ENCODE results near the gene OR5P2. TPM values are rescaled to one million over a fixed set of nuclear protein-coding genes. Genes with fewer than 3 reads are reported as not detected.

Gene OR5P2
- 0.47 TPM in 1 of 2 replicates, not detected in the other for total RNA-seq
- long read RNA-seq = 0 reads

- no peaks in the 10 kb centered on the region for H3K4me1 Mint-ChIP-seq (ENCODE audit: low read depth)
- DNase-seq (ENCODE audit: low spot score, unreplicated experiment) = no peak
- H3K27me3 Mint-ChIP-seq = no peaks in the 10 kb centered on the region
- H3K4me3 Mint-ChIP-seq (ENCODE audit: low read depth) = no peak within 1 kb of the TSS
- H3K36me3 Mint-ChIP-seq (ENCODE audit: insufficient read depth) = no peaks in the 10 kb centered on the region
- no peak within 1 kb of the TSS for H3K27ac Mint-ChIP-seq
- H3K9me3 Mint-ChIP-seq (ENCODE audit: low read depth) = peaks cover 5% of the 10 kb centered on the region
- TF ChIP-seq CTCF (IDR thresholded peaks at IDR 0.05; ENCODE audit: unreplicated experiment) = no peak
Measured at GRCh38 chr11:7796842-7797241, at the start of gene OR5P2. Gene OR5P2 (minus strand): TSS chr11:7796942. CDS start chr11:7796942, 0 bp downstream.

GRCh38 chr11:7846003-7846402 is 49.3 kb upstream of the OR5P2 start:
- no peak for TF ChIP-seq CTCF (IDR thresholded peaks at IDR 0.05; ENCODE audit: unreplicated experiment)
- no peak overlapping the region for H3K4me3 Mint-ChIP-seq (ENCODE audit: low read depth)
- no peak overlapping the region for H3K27ac Mint-ChIP-seq
- H3K27me3 Mint-ChIP-seq = no peaks in the 10 kb centered on the region
- no peaks in the 10 kb centered on the region for H3K9me3 Mint-ChIP-seq (ENCODE audit: low read depth)
- no peak for DNase-seq (ENCODE audit: low spot score, unreplicated experiment)
- H3K36me3 Mint-ChIP-seq (ENCODE audit: insufficient read depth) = no peaks in the 10 kb centered on the region
- H3K4me1 Mint-ChIP-seq (ENCODE audit: low read depth) = no peaks in the 10 kb centered on the region

GRCh38 chr11:7844986-7845385 is 48.2 kb upstream of the OR5P2 start:
- no peak overlapping the region for H3K27ac Mint-ChIP-seq
- H3K4me3 Mint-ChIP-seq (ENCODE audit: low read depth) = no peak overlapping the region
- DNase-seq (ENCODE audit: low spot score, unreplicated experiment) = no peak
- H3K27me3 Mint-ChIP-seq = no peaks in the 10 kb centered on the region
- H3K4me1 Mint-ChIP-seq (ENCODE audit: low read depth) = no peaks in the 10 kb centered on the region
- TF ChIP-seq CTCF (IDR thresholded peaks at IDR 0.05; ENCODE audit: unreplicated experiment) = no peak
- no peaks in the 10 kb centered on the region for H3K36me3 Mint-ChIP-seq (ENCODE audit: insufficient read depth)
- H3K9me3 Mint-ChIP-seq (ENCODE audit: low read depth) = no peaks in the 10 kb centered on the region

GRCh38 chr11:7844521-7844920 is 47.8 kb upstream of the OR5P2 start:
- Mint-ChIP-seq H3K27ac (no peak overlapping the region), H3K36me3 (ENCODE audit: insufficient read depth) (no peaks in the 10 kb centered on the region), H3K27me3 (no peaks in the 10 kb centered on the region), H3K4me3 (ENCODE audit: low read depth) (no peak overlapping the region), H3K4me1 (ENCODE audit: low read depth) (no peaks in the 10 kb centered on the region), H3K9me3 (ENCODE audit: low read depth) (no peaks in the 10 kb centered on the region)
- no peak for DNase-seq (ENCODE audit: low spot score, unreplicated experiment)
- no peak for TF ChIP-seq CTCF (IDR thresholded peaks at IDR 0.05; ENCODE audit: unreplicated experiment)

- no peaks in the 10 kb centered on the region for H3K27me3 Mint-ChIP-seq
- no peak overlapping the region for H3K27ac Mint-ChIP-seq
- no peak for DNase-seq (ENCODE audit: low spot score, unreplicated experiment)
- H3K9me3 Mint-ChIP-seq (ENCODE audit: low read depth) = no peaks in the 10 kb centered on the region
- H3K4me1 Mint-ChIP-seq (ENCODE audit: low read depth) = no peaks in the 10 kb centered on the region
- no peak for TF ChIP-seq CTCF (IDR thresholded peaks at IDR 0.05; ENCODE audit: unreplicated experiment)
- no peak overlapping the region for H3K4me3 Mint-ChIP-seq (ENCODE audit: low read depth)
- H3K36me3 Mint-ChIP-seq (ENCODE audit: insufficient read depth) = no peaks in the 10 kb centered on the region
Measured at GRCh38 chr11:7840578-7840977, 43.8 kb upstream of the OR5P2 start.

All from progenitor cell of endocrine pancreas (in vitro differentiated cells).